IMR-90 (cell line): ENCODE measurements around the gene HDAC6.

Experiments used
- BHLHE40 ChIP-seq: fragments of 150-350 bp; IDR thresholded peaks from 2 replicates; pipeline ENCODE4 v1.6.1; 2016; ENCODE audit warnings: mild to moderate bottlenecking, low read depth, low read length
- CEBPB ChIP-seq: IDR thresholded peaks from 2 replicates; pipeline ENCODE4 v1.6.1; 2012; ENCODE audit warnings: low read depth, low read length, improper control_type of control experiment
- CHD1 ChIP-seq: IDR thresholded peaks from 2 replicates; pipeline ENCODE4 v1.6.1; 2012; ENCODE audit warnings: low read depth, low read length, improper control_type of control experiment
- CTCF ChIP-seq: conservative IDR thresholded peaks from 2 replicates; pipeline ENCODE4 v1.5.1; 2012; ENCODE audit warnings: mild to moderate bottlenecking, low read depth, low read length, improper control_type of control experiment
- MAFK ChIP-seq: IDR thresholded peaks from 2 replicates; pipeline ENCODE4 v1.6.1; 2012; ENCODE audit warnings: low read depth, low read length, improper control_type of control experiment
- MAZ ChIP-seq: IDR thresholded peaks from 2 replicates; pipeline ENCODE4 v1.6.1; 2012; ENCODE audit warnings: low read depth, mild to moderate bottlenecking, low read length, improper control_type of control experiment, moderate library complexity, borderline replicate concordance
- MXI1 ChIP-seq: IDR thresholded peaks from 2 replicates; pipeline ENCODE4 v1.6.1; 2012; ENCODE audit warnings: low read depth, mild to moderate bottlenecking, low read length, moderate library complexity, borderline replicate concordance
- POLR2A ChIP-seq: IDR thresholded peaks from 2 replicates; pipeline ENCODE4 v1.6.1; 2012; ENCODE audit warnings: mild to moderate bottlenecking, low read depth, low read length
- RAD21 ChIP-seq: IDR thresholded peaks from 2 replicates; pipeline ENCODE4 v1.6.1; 2012; ENCODE audit warnings: low read length, improper control_type of control experiment
- RCOR1 ChIP-seq: IDR thresholded peaks from 2 replicates; pipeline ENCODE4 v1.6.1; 2012; ENCODE audit warnings: mild to moderate bottlenecking, low read length, improper control_type of control experiment; ENCODE audit not compliant: insufficient replicate concordance
- RFX5 ChIP-seq: IDR thresholded peaks from 2 replicates; pipeline ENCODE4 v1.8.0; 2012; ENCODE audit warnings: low read depth, mild to moderate bottlenecking, low read length, moderate library complexity
- SMC3 ChIP-seq: fragments of 150-350 bp; IDR thresholded peaks from 2 replicates; pipeline ENCODE4 v1.6.1; 2016; ENCODE audit warnings: low read depth, mild to moderate bottlenecking, antibody characterized with exemption, low read length, moderate library complexity
- TF ChIP-seq, protein P1 (sequence below): fragments of 150-350 bp; IDR thresholded peaks from 2 replicates; pipeline ENCODE4 v1.6.1; 2017; ENCODE audit warnings: mild to moderate bottlenecking, antibody characterized with exemption, low read length, low read depth

DNA sequence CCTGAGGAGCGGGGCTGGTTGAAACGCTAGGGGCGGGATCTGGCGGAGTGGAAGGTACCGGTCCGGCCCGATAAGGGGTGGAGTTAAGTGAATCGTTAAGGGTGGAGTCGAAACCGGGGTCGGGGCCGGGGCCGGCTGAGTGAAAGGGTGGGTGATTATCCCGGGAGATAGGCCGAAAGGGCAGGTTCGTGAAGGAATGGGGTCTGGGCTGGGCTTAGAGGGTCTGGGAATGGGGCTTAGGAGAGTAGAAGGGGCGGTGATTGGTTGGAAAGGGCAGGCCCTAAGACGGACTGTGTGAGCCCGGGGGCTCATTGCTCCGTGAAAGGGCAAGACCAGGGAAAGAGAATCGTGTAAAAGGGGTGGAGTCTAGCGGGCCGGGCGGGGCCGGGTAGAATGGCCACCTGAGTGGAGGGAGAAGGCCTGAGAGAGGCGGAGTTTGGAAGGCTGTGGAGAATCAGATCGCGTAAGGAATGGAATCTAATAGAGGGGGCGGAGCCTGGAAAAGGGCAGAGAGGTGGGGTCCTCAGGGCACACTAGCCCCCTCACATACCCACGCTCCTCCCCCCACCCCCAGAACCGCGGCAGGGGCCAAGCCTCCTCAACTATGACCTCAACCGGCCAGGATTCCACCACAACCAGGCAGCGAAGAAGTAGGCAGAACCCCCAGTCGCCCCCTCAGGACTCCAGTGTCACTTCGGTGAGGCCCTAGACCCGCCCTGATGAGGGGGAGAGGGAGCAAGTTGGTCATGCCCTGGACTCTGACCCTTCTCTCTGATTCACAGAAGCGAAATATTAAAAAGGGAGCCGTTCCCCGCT, 430 bp downstream of the HDAC6 start:
- TF ChIP-seq RFX5 (no peak), CTCF (no peak), MAFK (no peak), MXI1 (no peak), RAD21 (no peak), POLR2A (peak; percentile 63), CEBPB (no peak), RCOR1 (no peak), MAZ (no peak), BHLHE40 (no peak), SMC3 (no peak), CHD1 (no peak)
- TF ChIP-seq, protein P1, sequence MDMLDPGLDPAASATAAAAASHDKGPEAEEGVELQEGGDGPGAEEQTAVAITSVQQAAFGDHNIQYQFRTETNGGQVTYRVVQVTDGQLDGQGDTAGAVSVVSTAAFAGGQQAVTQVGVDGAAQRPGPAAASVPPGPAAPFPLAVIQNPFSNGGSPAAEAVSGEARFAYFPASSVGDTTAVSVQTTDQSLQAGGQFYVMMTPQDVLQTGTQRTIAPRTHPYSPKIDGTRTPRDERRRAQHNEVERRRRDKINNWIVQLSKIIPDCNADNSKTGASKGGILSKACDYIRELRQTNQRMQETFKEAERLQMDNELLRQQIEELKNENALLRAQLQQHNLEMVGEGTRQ, result no peak
